NCI-H1417 (cell line): ENCODE data around the gene PUS1.

Experiments used
- DNase-seq, 3 experiments: peaks; one replicate each; lab custom pipeline; 2025; lab: John Stamatoyannopoulos, UW

Gene PUS1

GRCh38 chr12:131991816-131992430 lies 62.8 kb downstream of the PUS1 start:
- DNase-seq = no peak

DNA sequence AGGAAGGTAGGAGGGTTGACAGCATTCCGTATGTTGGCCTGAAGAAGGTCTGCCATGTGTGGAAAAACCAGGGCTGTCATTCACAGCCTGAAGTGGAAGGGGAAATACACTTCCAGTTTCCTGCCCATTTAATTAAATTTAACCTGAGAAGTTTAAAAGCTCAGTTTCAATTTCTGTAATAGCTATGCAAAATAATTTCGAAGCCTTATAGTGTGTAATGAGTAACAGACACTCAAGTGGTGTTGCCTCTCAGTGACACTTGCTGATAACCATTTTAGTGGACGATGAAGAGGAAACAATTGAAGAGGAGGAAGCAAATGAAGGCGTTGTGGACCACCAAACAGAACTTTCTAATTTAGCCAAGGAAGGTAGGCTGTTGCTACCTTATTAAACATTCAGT lies 65.5 kb downstream of the PUS1 start:
- DNase-seq = no peak
